HG02678 (cell line): ENCODE results near the gene KIF3A.

Experiments used
- ATAC-seq: cut with Tn5 transposase; IDR thresholded peaks from one replicate; pipeline ENCODE4 v1.9.1; 2021; ENCODE audit warnings: mild to moderate bottlenecking, moderate library complexity; ENCODE audit not compliant: unreplicated experiment

KIF3A gene

DNA sequence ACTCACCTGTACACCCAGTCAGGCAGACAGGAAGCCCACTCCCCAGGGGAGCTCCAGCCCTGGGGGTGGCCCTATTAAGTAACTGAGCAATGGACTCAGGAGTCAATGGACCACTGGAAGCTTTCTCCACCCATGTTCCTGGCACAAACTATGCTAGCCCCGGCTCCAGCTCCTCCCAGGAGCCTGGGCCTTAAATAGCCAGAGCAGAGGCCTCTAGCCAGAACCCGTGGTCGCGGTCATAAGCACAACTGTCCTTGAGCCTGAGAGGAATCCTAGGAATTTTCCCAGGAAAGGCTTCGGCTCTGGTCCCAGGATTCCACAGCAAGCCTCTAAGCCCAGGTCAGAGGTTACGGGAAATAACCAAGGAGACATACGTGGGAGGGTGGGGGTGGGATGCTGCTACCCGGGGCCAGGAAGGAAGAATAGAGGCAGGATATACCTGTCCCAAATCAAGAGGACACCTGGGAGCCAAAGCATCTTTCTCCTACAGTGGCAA is 34.2 kb upstream of the KIF3A start:
- no peak for ATAC-seq

DNA sequence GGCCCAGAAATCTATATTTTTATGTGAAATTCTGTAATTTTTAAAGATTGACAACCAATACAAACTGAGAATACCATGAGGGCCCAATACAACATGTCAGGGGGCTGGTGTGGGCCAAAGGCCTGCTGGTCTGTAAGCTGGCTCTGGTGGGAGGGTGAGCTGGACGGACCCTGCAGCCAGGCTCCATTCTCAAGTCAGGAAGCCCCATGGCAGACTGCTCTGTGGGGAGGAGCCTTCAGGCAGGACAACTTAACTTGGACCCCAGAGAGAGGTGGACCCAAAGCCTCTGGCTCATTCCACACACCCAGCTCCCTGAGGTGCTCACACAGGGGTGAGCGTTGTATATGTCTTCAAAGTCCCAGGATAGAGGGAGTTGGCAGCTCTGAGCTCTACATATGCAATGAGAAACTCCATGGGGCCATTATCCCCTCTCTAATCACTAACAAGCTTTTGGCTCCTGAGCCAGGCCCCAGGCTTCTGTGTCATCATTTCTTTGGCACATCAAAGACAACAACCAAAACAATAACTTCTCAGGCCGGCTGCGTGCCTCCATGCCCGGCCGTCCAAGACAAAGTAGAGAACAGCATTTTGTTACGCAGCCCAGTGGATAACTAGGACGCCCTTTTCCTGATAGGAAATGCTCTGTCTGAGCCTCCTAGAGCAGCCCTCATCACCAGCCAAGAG is 33.3 kb upstream of the KIF3A start:
- no peak for ATAC-seq

GRCh38 chr5:132768485-132768868 is 31.1 kb upstream of the KIF3A start:
- ATAC-seq: no peak

DNA sequence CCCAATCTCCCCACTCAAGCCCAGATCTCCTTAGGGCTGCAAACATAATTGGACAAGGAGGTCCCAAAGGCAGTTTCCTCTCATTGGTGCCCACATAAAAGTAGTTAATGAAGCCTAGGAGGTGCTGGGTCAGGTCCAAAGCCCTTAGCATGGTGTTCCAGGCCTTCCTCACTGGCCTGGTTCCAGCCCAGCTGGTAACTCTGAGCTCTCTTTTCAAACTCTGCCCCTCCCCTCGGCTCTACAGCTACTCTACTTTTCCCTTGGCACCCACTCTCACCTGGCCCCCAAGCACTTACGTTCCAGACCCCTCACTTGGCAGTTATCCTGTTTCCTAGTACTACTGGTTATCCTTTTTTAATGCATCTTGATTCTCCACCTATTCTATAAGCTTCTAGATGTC is 29.8 kb upstream of the KIF3A start:
- no peak for ATAC-seq

- ATAC-seq: no peak
These were observed 29.4 kb upstream of the KIF3A start for GRCh38 chr5:132766806-132767055.

GRCh38 chr5:132766020-132766805 is 28.9 kb upstream of the KIF3A start:
- ATAC-seq: no peak

DNA sequence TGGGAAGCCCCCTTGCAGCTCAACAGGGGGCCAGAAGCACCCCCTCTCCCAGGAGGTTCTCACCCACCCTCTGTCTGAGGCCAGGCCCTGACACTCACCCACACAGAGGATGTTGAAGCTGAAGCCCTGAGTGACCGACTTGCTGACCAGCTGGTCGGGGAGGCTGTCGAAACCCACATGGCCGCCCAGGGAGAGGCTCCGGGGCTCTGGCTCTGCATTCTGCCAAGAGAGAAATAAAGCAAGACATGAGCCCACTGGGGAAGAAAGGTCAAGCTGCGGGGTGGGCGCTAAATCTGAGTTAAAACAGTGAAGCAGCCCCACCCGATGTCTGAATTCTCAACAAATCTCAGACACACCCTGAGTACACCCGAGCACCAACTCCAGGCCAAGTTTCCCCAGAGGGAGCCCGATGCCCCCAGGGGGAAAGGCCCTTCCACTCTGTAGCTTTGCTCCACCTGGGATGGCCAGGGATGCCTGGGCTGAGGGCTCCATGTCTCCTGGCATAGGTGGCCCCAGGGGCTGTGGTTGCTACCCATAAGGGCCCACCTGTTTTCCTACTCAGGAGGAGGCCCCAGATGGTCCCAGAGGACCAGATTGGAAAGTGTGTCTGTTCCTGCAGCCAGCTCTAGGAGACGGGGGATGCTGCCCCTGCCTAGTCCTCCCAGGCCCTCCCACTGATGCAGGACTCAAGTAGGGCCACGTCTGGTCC is 28.1 kb upstream of the KIF3A start:
- no peak for ATAC-seq

DNA sequence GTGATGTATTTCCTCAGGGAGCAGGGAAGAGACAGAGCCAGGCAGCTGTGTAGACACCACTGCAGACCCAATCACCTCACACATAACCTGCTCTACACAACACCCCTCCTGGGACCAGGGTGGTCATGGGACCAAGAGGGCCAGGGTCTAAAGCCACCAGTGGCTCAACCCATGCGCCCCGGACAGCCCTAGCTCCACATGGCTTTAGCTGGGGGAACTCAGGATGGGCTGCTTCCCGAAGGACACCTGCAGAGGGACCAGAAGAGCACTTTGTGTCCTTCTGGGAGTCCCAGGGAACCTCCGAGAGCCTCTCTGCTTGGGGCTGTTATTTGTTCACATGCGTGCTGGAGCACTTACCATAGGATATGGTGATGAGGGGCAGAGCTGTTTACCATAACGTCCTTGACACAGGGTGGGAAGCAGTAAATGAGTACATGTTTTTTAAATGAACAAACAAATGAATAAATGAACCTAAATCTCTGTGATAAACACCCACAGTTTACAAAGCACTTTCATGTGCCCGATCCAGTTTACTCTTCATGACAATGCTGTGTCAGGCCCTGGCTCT is 27.4 kb upstream of the KIF3A start:
- no peak for ATAC-seq

DNA sequence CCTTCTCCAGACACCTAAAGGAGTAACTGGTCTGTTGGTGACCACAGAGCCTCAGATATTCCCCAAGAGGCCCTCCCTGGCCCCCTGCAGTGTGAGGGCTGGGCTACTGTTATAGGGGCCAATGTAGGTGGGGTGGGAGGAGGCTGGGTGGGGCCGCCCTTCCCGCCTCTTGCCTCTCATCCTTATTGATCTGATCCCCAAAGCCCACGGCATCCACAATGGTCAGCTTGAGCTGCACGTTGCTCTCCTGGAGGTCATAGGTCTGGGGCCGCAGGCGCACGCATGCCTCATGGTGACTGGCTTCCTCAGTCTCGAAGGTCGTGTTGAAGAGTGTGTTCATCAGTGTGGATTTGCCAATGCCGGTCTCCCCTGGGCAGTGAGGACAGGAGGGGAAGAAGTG is 26.7 kb upstream of the KIF3A start:
- no peak for ATAC-seq

- no peak for ATAC-seq
These were observed 26.1 kb upstream of the KIF3A start for GRCh38 chr5:132763181-132764036.

DNA sequence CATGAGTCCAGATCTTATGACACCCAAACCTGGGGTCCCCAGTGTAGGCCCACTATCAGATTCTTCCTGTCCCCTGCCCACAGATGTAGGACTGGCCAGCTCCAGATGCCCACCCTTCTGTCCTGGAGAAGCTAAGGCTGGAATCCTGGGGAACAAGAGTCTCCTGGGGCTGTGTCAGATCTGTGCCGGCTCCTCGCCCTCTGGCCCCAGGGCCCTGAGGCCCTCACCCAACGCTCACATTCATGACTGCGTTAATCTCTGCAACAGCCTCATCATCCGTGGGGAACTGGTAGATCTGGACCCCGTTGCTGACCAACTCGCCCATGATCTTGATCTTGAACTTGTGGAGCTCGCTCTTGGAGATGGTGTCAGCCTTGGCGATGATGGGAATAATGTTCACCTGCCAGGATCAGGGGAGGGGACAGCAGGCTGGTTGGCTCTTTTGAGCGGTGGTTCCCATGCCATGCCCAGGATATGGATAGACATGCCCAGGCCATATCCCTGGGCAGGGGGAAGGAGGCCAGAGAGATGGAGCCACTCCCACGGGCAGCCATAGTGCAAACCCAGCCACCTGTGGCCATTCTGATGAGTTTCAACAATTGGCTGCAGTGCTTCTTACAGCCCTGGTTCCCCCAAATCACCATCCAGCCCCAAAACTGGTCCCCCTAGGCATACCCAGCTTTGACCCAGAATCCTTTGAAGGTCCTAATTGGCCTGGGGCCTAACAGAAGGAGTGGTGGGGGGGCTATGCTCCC is 25.1 kb upstream of the KIF3A start:
- no peak for ATAC-seq

- ATAC-seq: no peak
These were observed 24.2 kb upstream of the KIF3A start for GRCh38 chr5:132761321-132762240.

- ATAC-seq: no peak
These were observed 23.4 kb upstream of the KIF3A start for GRCh38 chr5:132760601-132761317.

GRCh38 chr5:132760049-132760420 is 22.7 kb upstream of the KIF3A start:
- ATAC-seq: no peak

GRCh38 chr5:132759114-132760048 is 22.0 kb upstream of the KIF3A start:
- ATAC-seq: no peak

DNA sequence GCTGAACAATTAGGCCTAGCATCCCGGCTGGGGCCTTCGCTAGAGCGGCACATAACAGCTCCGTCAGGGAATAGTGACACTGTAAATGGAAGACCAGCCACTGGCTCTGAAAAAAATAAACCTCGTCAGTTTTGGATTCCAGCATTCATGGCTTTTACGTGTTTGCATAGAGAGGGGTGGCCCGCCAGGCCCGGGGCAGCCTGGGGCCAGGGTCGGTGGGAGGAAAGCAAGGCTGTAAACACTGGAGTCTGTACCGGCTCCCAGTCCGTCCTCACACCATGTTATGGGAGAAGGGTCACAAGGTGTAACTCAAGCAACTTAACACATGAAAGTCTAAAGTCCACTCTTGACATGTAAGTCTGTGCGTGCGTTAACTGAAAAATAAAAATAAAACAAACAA is 21.1 kb upstream of the KIF3A start:
- ATAC-seq: no peak

GRCh38 chr5:132756542-132756941 is 19.2 kb upstream of the KIF3A start:
- ATAC-seq: no peak
